Renal cortex interstitium (tissue), 11 donors: ENCODE data around the gene IMPA2. TPM values are rescaled to one million over a fixed set of nuclear protein-coding genes. Genes with fewer than 3 reads are reported as not detected.
"Not testable (repeated sequence)": the region's sequence is repeated elsewhere in the genome, so short reads cannot be mapped to it uniquely, and the experiment has no call there.

Experiments used
- DNase-seq, 11 donors: peaks; one replicate each; pipeline ENCODE4 v3.0.0-alpha.2; 2013; ENCODE audit warnings: low read depth in 9 of 11, low spot score in 4 of 11; ENCODE audit errors: extremely low read depth in 1 of 11
- polyA plus RNA-seq, 3 donors: library from polyadenylated mRNA; unstranded; fragments of 120-200 nt; gene quantifications; one replicate each; pipeline ENCODE4 v1.2.1, GENCODE V29; 2013; ENCODE audit not compliant: insufficient read length in 3 of 3

Gene IMPA2
- polyA plus RNA-seq, 3 donors: 92.3 to 128 (median 97.2) TPM

DNA sequence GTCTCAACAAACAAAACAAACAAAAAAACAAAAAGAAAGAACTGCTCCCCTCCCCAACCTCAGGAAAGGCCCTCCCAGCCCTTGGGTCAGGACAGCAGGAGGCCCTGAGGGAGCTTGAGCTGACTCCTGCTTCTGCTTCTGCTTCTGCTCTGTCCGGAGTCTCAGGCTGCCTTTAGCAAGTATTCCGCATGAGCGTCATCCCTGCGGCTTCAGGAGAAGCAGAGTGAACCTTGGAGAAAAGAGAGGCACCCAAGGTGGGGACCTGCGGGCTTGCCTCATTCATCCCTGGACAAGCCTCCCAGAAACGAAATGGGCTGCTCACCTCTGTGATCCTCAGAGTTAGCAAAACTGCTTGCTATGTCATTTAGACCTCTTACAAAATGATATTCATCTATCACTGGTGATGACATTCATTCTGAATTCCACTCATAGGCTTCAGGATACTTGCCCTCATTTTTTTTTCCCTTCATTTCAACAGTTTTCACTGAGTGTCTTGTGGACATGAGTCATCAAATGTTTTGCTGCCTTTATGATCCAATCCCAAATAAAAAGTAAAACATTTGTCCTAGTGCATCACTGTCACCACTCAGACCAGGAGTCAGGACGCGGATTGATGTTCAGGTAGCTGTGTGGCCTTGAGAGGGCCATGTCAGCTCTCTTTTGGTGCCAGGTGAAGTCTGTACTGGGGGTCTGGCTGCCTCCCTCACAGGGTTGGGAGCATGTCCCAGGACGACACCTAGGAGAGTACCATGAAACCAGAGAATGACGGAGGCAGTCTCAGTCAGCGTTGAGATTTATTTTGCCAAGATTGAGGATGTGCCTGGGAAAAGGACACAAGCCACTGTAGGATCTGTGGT lies 51.7 kb downstream of the IMPA2 start:
- DNase-seq: no peak

DNA sequence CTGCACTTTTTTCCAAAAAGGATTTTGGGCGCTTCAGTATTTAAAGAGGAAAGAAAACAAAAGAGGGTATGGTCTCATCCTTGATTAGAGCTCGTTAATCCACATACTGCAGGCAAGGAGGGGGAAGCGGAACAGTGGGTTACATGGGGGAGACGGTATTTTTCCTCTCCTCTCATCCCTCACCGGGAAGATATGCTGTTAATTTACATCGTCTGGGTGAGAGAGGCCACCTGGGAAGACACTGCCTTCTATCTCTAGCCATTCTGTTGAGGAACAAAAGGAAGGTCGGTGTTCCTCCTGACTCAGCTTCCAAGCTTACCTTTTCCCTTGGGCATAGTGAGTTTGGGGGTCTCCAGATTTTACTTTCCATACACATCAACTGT lies 52.3 kb downstream of the IMPA2 start:
- no peak for DNase-seq

- DNase-seq: no peak
Measured at GRCh38 chr18:12034241-12035100, 53.2 kb downstream of the IMPA2 start.

DNA sequence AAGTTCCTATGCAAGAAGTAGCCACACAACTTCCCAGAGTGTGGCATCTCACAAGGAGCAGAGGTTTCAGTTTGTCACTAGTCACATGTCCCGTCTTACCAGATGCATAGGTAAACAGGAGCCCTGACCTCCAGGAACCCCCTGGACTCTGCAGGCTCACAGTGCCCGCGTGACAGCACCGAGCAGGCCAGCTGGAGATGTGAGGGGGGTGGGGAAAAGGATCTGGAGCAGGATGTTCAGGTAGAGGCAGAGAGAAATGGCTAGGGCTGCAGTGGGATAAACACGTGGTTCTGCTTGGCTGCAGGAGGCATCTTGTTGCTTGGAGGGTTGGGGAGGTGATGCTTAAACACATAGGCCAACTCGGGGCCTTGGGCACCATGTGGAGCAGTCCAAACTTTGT lies 54.2 kb downstream of the IMPA2 start:
- no peak for DNase-seq

DNA sequence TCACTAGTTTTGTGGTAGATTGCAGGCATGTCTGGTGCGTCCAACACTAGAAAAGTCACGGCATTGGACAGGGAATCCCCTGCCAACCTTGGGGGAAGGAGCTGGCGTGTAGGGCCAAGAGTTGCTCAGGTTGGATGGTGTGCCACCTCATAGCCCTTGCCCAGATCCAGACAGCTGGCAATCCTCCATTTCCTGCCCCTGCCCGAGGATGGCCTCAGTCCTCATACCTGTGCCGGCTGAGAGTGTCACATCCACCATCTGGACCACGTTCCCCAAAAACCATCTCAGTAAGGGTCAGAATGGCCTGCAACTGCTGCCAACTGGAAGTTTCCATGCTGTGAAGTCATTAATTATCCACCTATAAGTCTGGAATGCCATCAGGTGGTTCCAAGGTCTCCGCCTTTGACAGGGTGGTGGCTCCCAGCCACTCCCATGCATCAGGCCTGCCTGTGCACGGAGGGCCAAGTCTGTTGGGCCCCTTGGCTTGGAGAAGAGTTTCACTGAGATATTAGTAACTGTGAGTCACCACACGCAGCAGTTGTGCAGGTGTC lies 55.0 kb downstream of the IMPA2 start:
- DNase-seq: no peak

DNA sequence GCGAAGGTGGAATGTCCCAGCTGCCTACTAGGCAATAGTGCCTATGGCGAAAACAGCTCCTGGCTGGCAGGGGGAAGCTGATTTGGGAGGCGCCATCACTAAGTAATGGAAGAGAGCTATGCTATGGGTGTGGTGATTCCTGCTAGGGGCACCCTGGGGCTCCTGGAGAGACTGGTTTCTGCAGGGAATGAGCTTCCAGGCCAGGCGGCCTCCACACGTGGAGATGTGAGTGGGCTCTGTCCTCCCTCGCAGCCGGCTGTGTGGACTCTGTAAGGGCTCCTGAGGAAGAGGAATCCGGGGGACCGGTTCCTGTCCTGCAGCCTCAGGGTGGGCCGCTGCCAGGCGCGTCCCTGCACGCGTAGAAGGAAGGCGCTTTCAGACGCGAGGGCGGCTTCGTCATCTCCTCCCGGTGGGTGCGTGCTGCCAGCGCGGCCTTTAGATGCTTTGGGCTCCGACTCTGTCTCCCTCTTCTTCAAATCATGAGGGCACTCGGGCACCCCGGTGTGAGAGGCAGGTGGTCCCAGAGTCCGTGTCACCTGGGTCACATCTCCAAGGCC lies 56.9 kb downstream of the IMPA2 start:
- DNase-seq: no peak

GRCh38 chr18:12038639-12039539 lies 57.6 kb downstream of the IMPA2 start:
- DNase-seq: peak in 6 of 11 donors; percentile 47 to 66 (median 58)

DNA sequence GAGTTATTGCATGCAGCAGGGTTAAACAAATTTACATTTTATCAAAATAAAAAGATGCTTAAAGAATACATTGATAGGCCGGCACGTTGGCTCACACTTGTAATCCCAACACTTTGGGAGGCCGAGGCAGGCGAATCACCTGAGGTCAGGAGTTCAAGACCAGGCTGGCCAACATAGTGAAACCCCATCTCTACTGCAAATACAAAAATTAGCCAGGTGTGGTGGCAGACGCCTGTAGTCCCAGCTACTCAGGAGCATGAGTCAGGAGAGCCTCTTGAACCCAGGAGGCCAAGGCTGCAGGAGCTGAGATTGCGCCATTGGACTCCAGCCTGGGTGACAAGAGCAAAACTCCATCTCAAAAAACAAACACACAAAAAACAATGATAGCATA lies 58.2 kb downstream of the IMPA2 start:
- not testable (repeated sequence) for DNase-seq

DNA sequence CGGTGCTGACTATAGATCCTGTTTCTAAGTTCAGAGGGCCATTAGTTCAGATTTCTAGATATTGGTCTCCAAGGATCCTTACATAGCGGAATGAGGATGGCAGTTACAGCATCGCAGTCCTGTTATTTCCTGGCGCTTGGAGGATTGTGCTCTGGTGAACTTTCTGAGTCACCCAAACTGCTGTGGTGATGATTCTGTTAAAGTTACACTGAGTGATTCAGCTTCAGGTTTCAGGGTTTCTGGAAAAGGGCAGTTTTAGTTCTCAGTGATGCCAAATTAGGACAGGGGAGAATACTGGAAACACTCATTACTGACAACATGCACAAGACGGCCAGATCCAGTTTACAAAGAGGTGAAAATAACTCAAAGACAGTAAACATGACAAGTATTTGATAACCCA lies 60.3 kb downstream of the IMPA2 start:
- DNase-seq: no peak

- DNase-seq: no peak
Measured at GRCh38 chr18:12043811-12044210, 62.5 kb downstream of the IMPA2 start.

- no peak for DNase-seq
Measured at GRCh38 chr18:12044591-12044990, 63.3 kb downstream of the IMPA2 start.

DNA sequence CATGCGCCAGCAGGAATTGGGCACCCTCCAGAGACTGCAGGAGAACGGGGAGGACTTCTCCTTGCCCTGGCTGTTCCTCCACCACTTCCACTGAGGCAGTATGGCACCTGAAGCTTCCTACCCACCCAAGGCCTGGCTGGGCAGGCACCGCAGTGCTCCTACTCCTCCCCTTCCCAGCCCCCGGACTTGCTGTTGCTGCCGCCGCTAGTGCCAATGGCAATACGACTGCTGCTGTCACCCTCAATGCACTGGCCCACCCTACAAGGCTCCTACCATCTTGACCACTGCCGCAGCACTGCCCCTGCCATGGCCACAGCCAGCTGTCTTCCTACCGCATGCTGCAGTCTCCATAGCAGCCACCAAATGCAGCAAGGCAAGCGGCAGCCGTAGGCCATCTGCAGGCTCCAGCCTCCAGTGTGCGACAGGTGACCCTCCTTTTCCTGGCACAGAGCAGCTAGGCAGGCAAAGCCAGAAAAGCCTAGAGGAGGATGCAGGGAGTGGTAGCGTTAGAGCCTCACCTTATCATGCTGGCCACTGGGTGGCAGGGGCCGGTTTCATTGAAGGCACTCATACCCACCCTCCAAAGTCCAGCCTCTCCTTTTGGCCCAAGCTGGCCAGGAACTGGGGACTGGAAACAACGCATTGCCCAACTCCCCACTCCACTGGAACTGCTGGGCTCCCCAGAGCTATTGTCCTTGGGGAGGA lies 64.9 kb downstream of the IMPA2 start:
- DNase-seq: no peak

GRCh38 chr18:12046751-12047335 lies 65.5 kb downstream of the IMPA2 start:
- no peak for DNase-seq

GRCh38 chr18:12048010-12048826 lies 66.9 kb downstream of the IMPA2 start:
- no peak for DNase-seq

GRCh38 chr18:12048827-12049175 lies 67.5 kb downstream of the IMPA2 start:
- no peak for DNase-seq

- DNase-seq: no peak
Measured at GRCh38 chr18:12049978-12050811, 68.9 kb downstream of the IMPA2 start.
